ENCODE results near the gene CACNA1S. TPM values are rescaled to one million over a fixed set of nuclear protein-coding genes. Genes with fewer than 3 reads are reported as not detected.

Gene CACNA1S
- total RNA-seq, 1 donor from 2014 or later: not detected

DNA sequence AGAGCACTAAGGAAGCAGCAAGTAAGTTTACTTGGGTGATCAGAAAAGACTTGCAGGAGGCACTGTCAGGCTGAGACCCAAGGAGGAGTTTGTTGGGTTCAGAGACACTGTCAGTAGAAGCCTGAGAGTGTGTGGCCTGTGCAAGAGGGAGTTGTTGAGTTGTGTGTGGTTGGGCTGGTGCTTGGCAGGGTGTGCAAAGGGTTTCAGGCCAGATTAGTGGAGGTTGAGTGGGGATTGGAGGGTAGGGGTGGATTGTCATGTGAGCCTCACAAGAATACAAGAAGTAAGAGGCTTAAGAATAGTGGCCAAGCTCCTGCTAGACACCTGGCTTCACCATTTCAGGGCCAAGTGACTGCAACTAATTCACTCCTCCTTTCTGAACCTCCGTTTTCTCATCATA, 79.8 kb downstream of the CACNA1S start:
- no peak for DNase-seq (ENCODE audit: low read depth)

DNA sequence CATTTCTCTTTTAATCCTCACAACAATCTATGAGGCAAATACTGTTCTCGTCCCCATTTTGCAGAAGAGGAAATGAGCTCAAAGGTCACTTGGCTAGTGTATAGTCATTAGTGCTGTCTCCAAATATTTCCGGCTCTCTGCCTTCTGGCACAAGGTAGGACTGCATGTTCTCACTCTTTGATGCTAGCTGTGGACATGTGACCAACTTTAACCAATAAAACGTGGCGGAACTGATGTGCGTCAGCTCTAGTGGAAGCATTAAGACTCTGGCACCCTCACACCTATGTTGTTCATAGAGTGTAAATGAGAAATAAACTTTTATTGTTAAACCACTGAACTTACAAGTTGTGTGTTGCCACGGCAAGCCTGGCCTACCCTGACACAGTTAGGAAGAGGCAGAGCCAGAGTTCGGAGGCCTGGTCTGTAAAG, 83.8 kb downstream of the CACNA1S start:
- peak; percentile 21 for DNase-seq (ENCODE audit: low read depth)

DNA sequence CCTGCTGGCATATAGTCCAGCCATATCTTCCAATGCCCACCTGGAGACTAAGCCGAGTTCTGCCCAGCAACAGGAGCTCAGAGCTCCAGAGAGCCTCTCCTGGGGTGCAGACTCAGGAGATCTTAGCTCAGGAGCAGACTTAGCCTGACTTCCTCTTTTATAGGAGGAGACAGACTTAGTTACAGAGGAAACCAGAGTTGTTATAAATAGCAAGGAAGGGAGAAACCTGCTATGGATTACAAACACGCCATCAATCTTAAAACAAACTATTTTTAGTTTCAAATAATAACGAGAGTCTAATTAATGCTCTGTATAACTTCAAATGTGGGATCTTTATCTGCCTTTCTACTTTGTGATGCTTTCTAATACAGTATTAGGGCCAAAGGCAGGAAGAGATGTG, 85.4 kb downstream of the CACNA1S start:
- DNase-seq (ENCODE audit: low read depth): no peak

DNA sequence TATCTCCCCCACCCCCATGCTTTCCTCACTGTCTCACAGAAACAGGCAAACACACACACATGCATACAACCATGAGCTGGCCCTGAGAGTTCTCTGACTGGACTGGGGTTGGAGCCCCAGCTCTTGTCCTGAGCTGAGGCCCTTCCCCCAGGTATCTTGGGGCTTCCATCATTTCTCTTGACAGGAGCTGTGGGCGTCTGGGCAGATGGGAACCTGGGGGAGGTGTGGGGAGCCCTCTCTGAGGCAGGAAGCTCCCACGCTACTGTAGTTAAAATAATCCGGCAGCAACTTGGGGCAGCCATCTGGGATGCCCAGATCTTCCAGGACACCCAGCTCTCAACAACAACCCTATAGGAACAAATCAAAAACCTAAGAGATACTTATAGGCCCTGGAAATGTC, 86.0 kb downstream of the CACNA1S start:
- DNase-seq (ENCODE audit: low read depth): no peak

DNA sequence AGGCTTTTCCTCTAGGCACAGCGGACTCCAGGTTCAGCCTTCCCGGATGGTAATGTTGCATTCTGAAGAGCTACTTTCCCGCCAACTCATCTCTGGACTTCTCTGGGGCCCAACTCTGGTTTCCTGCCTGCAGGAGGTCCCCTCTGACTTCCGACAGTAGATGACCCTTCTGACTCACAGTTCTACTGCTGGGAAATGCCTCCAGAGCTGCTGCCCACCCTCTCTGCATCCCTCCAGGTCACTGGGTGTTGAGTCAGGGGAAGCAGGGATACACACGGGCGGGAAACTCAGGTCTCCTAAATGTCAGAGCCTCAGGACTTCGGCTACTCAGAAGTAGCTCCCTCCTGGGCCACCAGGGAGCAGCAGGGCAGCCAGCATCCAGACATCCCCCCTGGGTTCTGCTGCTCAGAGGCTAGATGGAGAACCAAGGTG, 86.6 kb downstream of the CACNA1S start:
- DNase-seq (ENCODE audit: low read depth): peak; percentile 76

DNA sequence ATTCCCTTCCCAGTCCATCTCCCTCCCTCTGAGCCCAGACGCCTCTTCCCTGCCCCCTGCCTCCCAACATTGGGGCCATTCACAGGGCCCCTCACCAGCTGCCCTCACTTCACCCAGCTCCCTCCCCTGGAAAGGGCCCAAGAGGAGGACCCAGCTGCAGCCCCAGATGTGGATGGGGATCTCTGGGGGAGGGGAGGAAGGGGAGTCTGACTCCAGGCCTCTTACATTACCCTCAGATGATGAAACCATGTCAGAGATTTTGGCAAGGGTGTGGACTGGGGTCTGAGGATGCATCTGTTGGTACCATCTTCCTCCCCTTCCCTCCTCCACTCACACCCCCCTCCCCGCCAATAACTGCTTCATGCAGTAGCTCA, 87.6 kb downstream of the CACNA1S start:
- no peak for DNase-seq (ENCODE audit: low read depth)

DNA sequence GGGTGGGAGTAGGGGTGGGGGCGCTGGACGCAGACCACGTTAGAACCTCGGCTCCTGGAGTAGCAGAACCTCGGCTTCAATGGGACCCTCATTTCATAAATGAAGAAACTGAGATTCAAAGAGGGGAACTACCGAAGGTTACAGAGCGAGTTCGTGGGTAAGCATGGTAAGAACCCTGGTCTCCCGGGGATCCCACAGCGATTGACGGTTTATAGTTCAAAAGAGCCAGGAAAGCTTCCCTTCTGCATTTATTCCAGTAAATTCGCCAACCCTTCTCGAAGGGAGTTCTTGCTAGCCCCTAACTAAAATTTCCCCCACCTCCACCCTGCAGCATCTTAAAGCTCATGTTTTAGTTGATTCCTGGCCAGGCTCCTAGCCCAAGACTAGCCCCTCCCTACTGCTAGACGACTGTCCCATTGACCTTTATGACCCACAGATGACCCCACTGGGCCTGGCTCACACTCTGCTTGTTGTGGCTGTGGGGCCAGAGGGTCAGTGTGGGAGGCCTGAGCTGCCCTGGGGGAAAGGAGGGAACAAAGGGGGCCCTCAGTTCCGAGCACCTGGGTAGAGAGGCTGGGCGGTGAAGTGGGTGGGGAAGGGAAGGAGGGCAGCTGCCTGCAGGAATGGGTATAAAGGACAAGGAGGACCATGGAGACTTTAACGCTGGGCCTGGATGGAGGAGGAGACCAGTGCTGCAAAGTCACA, 88.2 kb downstream of the CACNA1S start:
- DNase-seq (ENCODE audit: low read depth): no peak

DNA sequence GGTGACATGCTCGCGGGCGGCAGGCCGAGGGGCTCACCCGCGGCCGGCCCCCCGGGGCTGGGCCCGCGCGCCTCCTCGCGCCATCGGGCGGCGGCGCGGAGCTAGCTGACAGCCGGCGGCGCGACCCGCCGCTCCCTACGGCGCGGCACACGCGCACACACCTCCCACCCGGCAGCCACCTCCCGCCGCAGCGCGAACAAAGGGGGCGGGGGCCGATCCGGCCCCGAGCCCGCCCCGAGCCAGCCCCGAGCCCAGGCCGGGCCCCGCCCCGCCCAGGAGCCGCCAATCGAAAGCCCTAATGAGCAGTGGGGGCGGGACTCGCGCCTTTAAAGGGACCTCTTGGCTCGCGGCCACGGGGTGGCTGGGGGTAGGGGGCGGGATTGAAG, 88.7 kb downstream of the CACNA1S start, which contains the start of gene KIF21B:
Gene KIF21B, minus strand, starts transcription at position 198 of the 386 bp plus-strand sequence. CDS start 331 bp downstream, outside the sequence.
- DNase-seq (ENCODE audit: low read depth): no peak

DNA sequence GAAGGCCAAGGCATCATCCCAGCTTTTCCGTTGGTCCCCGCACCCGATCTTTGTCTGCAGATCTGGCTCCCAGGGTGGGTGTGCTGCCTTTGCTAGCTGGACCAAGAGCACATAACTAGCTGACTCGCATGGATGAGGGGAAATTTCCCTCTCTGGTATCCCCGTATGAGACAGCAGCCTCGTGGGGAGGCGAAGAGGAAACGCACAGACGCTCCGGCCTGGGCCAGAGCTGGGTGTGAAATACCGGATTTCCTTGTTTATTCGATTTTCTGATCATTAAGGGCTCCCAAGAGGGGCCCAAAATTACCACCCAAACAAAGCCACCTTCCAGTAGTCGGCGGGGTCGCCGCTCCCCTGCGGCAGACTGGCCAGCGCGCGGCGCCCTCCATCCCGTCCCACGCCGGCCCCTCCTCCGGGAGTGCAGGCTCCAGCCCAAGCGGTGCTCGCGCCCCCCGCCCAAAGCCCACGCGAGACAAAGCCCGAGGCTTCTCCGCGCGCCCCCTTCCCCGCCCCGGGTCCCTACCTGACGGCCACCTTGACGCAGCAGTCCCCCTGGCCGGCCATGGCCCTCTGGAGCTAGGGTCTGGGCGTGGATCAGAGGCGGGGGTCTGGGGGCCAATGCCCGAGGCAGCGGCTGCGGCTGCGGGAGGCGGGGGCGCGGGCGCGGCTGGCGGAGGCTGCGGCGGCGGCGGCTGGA, 89.3 kb downstream of the CACNA1S start:
- DNase-seq (ENCODE audit: low read depth): no peak

DNA sequence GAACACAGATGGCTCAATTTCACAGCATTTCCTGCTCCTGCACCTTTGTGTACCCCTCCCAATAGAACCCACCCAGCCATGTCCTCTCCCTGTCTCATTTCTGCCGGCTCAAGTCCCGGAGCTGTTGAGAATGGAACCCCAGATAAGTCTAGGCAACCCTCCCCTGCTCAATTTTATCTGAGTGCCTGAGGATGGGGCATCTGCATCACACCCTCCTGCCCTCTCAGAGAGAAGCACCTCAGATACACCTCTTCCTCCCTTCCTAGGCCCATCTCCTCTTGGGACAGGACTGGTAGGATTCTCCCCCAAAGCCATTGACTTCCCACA, 89.8 kb downstream of the CACNA1S start:
- no peak for DNase-seq (ENCODE audit: low read depth)

DNA sequence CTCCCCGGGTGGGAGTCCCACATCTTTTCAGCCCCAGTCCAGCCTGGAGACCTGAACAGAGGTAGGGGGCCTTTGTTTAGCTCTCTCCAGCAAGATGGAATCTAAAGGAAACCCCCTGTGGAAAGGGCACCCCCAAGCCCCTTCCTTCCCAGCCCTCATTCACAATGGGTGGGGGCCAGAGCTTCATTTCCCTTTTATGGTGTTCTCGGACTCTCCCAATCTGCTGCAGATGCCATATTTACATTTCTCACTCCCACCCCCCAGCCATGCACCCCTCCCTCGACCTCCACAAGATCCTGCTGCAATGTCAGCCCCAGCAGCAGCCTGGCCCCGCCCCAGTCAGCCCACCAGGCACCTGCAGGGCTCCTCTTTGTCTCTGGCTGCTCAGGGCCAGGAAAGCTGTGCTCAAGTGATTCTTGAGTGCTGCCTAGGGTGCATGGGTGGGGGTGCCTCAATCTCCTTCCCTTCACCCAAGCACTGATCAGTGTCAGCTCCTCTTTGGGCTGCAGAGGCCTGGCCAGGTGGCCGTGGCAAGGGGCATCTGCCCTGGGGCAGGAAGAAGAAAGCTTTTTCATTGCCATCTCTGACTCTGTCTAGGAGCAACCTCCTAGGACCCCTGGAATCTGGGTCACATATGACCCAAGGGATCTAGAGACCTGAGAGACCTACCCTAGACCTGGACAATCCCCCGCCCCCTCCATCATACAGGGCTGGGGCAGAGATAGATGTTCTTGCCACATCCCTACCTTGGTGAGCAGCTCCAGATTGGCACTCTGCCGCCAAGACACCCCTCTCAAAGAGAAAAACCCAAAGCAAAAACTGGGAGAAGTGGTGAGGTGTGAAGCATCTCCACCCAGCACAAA, 90.4 kb downstream of the CACNA1S start:
- no peak for DNase-seq (ENCODE audit: low read depth)

DNA sequence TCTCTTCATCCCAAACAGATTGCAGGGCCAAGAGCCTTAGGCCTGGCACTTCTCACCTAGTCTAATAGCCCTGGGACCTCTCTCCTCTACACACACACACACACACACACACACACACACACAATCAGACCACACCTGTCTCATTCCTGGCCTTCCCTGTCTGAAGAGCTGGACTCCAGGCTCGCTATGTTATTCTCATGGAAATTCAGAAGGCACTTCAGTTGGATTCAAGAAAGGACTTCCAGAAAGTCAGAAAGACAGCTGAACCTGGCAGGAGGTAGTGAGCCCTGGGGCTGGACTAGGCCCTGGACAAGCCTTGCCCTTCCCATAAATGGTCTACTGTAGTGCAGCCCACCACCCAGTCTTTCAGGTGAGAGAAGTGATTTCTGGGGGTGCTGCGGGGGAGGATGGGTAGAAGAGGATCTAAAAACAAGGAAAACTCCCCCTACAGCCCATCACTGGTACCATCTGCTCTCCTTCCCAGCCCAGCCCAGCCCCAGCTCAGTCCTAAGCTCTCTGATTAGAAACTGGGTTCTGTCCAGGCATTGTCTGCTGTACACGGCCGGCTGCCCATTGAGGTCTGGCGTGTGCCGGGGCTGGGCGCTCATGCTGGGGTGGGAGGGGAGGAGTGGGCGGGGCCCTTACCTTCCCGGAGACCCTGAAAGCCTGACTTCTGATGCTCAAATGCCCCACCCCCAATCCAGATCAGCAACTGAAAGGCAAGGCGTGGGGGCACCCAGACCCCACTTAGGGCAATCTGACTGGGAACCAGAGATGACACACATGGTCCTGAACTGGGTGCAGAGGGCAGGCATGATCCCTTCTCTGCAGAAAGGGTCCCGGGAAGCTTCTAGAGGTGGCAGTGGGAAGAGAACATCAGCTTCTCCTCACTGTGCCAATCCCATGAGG, 91.3 kb downstream of the CACNA1S start:
- DNase-seq (ENCODE audit: low read depth): peak; percentile 43

DNA sequence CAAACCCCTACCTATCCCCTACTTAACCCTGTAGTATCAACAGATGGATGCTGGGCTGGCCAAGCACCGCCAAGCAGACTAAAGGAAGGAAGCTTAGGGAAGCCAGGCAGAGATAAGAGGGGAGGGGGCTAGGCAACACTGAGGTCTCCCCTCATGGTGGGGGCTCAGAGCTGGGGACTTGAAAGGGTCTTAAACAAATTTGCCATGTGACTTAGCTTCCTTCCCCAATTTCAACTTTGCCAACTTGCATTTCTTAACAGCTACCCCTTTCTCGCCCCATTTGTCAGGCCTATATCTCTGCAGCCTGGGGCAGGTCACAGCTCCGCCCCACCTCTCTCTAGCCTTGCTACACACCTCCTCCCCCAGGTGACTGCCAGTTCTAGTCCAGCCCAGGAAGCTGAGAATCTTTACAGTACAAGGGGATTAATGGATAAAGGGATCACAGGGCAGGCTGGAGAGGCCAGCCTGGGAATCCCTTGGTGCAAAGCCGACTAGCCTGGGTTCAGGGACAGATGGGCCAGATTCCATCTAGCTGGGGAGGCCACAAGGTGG, 92.1 kb downstream of the CACNA1S start:
- DNase-seq (ENCODE audit: low read depth): no peak

DNA sequence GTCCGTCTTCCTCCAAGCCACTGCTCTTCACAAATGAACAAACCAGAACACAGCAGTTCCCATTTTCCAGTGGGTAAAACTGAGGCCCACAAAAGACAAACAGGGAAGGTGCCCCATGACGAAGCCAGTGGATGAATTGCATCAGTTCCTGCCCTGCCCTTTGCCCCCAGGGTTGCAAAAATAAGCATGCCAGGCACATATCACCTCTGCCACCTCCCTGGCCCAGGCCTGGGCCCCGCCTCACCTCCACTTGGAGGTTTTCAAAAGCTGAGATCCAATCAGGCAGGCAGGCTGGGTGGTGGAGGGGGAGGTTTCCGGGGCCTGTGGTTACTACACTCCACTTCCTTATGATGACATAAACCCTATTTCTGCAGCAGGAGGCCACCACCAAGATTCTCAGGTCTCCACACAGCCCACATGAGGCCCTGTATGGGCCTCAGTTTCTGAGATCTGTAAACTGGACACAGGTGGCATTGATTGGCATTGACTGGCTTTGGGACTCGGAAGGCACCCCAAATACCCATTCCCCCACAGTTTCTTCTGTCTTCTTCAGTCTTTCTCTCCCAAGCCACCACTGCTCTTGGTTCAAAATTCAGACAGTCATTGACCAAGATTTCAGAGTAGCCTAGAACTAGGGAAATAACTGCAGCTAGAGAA, 92.8 kb downstream of the CACNA1S start:
- DNase-seq (ENCODE audit: low read depth): peak; percentile 72

DNA sequence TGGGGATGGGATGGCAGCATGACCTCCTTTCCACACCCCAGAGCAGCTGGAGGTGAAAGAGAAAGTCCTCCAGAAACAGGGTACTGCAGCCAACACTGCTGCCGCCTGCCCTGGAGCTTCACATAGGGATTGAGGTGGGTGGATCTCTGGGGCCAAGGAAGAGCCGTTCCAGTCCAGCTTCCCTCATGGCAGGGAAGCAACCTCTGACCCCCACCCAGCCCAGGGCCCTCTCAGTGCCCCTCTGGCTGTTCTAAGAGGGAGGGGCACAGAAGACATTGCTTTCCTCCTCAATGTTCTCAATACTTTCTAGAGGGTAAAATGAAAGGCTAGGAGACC, 94.4 kb downstream of the CACNA1S start:
- no peak for DNase-seq (ENCODE audit: low read depth)

DNA sequence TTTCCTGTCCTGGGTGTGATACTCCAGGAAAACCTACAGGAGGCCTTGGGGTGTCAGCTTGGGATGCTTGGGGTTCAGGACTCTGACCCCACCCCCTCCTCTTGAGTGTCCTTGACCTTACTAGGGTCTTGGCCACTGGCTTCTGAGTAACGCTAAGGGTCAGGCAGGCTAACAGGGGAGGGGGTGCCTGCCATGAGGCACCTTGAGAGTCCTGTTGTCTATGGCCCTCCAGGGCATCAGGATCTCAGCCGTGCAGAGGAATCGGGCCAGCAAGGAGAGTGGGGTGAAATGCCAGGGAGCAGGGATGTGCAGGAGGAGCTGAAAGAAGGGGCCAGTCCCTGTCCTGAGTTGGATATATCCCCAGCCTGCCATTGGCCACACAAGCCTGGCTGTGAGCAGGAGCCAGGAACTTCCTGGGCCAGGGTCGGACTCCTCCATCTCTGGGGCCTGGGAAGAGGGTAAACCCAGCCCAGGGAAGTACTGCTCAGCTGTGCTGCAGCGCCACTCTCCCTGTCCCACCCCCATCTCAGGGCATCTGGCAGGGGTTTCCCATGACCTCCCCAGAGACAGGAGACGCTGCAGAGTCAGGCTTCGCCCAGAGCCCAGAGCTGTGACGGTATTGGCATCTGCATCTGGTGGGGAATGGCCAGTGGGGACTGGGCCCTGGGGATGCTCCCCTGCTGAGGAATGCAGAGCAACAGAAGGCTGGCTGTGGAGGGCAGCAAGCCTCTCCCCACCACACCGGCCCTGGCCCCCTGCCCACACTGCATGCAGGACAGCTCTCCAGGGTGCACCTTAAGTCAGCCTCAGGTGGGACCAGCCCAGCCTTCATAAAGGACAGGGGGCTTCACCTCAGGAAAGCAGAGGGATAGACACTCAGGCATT, 95.0 kb downstream of the CACNA1S start:
- DNase-seq (ENCODE audit: low read depth): no peak

DNA sequence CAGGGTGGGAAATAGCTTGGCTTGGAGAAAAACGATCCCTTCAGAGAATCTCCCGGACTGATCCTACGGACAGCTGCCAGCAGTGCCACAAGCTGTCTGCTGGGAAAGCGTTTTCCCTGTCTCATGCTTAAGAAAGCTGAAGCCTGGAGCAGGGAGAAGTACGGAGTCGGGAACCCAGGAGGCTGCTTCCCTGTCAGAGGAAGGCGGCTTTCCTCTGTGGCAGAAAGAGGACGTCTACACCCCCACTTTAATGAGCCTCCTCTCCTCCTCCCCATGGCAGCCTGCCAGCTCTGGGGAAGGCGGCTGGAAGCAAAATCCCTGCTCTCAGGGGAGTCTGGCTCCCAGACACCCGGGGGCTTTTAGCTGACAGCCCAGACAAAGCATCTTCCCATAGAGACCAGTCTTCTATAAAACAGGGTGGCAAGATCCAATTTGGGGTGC, 96.0 kb downstream of the CACNA1S start:
- DNase-seq (ENCODE audit: low read depth): peak; percentile 25

DNA sequence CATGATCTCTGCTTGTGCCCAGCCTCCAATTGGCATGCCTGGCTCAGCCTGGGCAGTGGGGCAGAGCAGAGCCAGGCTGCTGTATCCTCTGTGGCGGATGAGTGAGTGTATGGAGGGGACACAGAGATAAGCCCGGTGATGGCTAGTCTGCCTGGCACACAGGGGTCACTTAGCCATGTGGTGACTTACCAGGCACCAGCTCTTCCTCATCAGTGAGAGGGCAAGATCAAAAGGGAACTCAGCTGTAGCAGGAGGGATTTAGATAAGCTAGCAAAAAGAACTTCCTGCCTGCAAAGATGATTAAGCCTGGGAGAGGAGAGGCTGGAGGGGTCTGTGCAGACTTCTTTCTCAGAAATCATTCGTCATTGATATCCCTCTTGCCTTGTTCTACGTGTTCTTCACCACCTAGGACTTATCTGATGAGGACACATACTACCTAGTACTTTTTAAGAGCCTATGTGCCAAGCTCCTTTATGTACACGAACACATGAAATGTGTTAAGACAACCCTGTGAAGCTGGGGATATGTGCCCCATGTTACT, 96.6 kb downstream of the CACNA1S start:
- DNase-seq (ENCODE audit: low read depth): no peak

DNA sequence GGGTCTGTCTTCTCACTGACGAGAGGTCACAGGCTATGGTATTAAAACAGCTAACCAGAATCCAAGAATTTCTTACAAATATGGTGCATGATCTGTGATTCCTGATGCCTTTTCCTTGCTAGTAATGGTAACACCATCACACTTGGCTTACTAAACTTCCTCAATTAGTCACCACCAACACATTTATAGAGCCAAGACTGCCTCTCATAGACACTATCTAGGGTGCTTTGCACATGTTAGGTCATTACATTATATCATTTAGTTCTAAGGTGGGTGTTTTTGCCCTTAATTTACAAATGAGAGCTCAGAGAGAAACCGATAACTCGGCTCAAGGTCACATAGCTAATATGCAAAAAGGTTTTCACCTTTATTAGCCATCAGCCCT, 97.4 kb downstream of the CACNA1S start:
- DNase-seq (ENCODE audit: low read depth): peak; percentile 36
